ENCODE data around the gene RASGRP3.
"Not testable (repeated sequence)": the region's sequence is repeated elsewhere in the genome, so short reads cannot be mapped to it uniquely, and the experiment has no call there.

Gene RASGRP3

DNA sequence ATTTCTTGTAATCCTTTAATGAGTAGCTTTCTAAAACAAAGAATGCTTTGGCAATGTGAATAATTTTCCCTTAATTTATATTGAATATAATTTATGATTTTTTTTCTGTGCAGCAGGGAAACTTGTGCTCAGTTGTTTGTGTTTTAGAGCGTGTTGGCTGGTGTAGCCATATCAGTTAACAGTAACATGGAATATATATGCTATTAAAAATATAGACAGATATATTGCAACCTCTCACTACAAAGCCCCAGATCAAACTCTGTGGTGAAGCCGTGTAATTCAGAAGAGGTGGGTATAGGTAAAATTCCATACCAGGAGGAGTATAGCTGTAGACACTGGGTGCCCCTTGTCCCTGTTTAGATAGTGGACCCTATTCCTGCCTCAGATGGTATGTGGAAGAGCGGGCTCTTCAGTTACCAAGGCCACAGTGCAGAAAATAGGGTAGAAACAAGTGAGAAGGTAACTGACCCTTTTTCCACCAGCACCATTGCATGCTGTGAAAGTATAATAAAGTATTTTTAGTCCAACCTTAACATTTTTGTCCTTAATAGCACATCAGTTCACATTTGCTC is 18.1 kb upstream of the RASGRP3 start:
- Histone ChIP-seq H3K4me3 (ENCODE audit: low read depth, low read length) (no peak overlapping the region), H3K27ac (no peak overlapping the region), H3K27me3 (ENCODE audit: insufficient read depth, low read depth, severe bottlenecking) (no peaks in the 10 kb centered on the region), H3K9me3 (ENCODE audit: severe bottlenecking) (no peaks in the 10 kb centered on the region), H3K36me3 (no peaks in the 10 kb centered on the region)
- no peak for TF ChIP-seq CTCF (IDR thresholded peaks at IDR 0.05; ENCODE audit: low read depth, low read length)
- no peak for DNase-seq

DNA sequence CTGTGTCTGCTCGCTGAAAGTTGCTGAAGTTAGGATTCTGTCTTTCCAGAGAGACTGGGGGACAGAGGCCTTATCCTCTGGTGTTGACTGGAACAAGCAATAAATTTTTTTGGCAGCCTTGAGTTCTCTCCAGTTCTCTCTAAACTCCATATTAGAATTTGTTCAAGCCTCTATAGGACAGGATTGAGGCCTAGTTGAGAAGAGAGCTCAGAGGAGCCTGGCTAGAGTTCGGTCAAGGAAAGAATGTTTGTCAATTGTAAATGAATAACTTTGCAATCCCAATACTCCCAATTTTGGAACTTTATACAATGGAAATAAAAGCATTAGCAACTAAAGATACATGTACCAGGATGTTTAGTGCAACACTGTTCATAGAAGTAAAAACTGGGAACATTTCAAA is 16.7 kb upstream of the RASGRP3 start:
- no peaks in the 10 kb centered on the region for H3K27me3 ChIP-seq (ENCODE audit: insufficient read depth, low read depth, severe bottlenecking)
- no peak for TF ChIP-seq CTCF (IDR thresholded peaks at IDR 0.05; ENCODE audit: low read depth, low read length)
- H3K36me3 ChIP-seq = no peaks in the 10 kb centered on the region
- no peak overlapping the region for H3K27ac ChIP-seq
- no peak overlapping the region for H3K4me3 ChIP-seq (ENCODE audit: low read depth, low read length)
- DNase-seq = no peak
- H3K9me3 ChIP-seq (ENCODE audit: severe bottlenecking) = no peaks in the 10 kb centered on the region

- not testable (repeated sequence) for H3K27ac ChIP-seq; H3K27me3 ChIP-seq (ENCODE audit: insufficient read depth, low read depth, severe bottlenecking); DNase-seq; H3K36me3 ChIP-seq; H3K4me3 ChIP-seq (ENCODE audit: low read depth, low read length); H3K9me3 ChIP-seq (ENCODE audit: severe bottlenecking)
Observed at GRCh38 chr2:33462512-33462911, 13.9 kb upstream of the RASGRP3 start.

- DNase-seq = no peak
- no peak overlapping the region for H3K4me3 ChIP-seq (ENCODE audit: low read depth, low read length)
- no peak overlapping the region for H3K27ac ChIP-seq
- H3K27me3 ChIP-seq (ENCODE audit: insufficient read depth, low read depth, severe bottlenecking) = no peaks in the 10 kb centered on the region
- no peaks in the 10 kb centered on the region for H3K36me3 ChIP-seq
- TF ChIP-seq CTCF (IDR thresholded peaks at IDR 0.05; ENCODE audit: low read depth, low read length) = no peak
- no peaks in the 10 kb centered on the region for H3K9me3 ChIP-seq (ENCODE audit: severe bottlenecking)
Observed at GRCh38 chr2:33467413-33467812, 9.0 kb upstream of the RASGRP3 start.

- Histone ChIP-seq H3K4me3 (ENCODE audit: low read depth, low read length) (no peak overlapping the region), H3K36me3 (no peaks in the 10 kb centered on the region), H3K9me3 (ENCODE audit: severe bottlenecking) (no peaks in the 10 kb centered on the region), H3K27me3 (ENCODE audit: insufficient read depth, low read depth, severe bottlenecking) (no peaks in the 10 kb centered on the region), H3K27ac (no peak overlapping the region)
- DNase-seq = no peak
- TF ChIP-seq CTCF (IDR thresholded peaks at IDR 0.05; ENCODE audit: low read depth, low read length) = no peak
Observed at GRCh38 chr2:33469238-33469637, 7.2 kb upstream of the RASGRP3 start.

DNA sequence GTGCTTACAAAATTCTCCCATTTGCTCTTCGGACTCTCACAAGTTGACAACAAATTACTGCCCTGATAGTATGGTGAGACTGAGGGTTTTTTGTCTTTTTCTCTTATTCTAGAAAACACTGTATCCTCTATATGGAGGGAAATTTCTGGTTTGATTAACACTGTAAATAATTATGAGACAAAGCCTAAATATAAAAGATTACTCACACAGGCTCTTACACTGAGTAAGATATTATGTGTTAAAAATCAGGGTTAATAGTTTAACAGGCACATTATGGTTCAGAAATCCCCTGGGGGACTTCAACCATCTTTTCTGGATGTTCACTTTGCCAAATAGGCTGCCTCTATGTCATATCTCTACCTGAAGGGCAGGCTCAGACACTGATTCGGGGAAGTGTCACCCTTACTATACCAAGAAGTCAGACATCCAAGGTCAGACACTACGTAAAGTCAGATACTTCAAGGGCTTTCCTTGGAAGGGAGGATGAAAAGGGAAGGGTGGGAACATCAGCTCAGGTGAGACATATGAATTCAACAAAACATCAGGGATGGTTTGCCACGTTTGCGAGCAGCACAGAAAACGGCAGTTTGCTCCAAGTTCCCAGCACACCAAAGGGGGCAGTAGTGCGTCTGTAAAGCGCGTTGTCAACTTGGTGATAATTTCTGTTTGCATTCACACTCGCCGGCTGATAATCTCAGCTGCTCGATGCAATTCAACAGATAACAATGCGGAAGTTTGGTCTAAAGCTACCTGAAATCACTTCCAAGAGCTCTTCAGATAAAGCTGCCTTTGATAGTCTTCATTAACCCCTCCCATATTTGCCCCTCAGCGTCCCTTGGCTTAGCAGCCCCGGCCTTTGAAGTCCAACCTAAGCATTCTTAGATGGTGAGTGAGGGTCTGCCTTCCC is 972 bp upstream of the RASGRP3 start:
- H3K36me3 ChIP-seq = no peaks in the 10 kb centered on the region
- DNase-seq = peak; percentile 78
- no peaks in the 10 kb centered on the region for H3K27me3 ChIP-seq (ENCODE audit: insufficient read depth, low read depth, severe bottlenecking)
- H3K4me3 ChIP-seq (ENCODE audit: low read depth, low read length) = peak overlapping the region; percentile 91
- H3K9me3 ChIP-seq (ENCODE audit: severe bottlenecking) = no peaks in the 10 kb centered on the region
- H3K27ac ChIP-seq = no peak overlapping the region
- peak; percentile 96 for TF ChIP-seq CTCF (IDR thresholded peaks at IDR 0.05; ENCODE audit: low read depth, low read length)
